Loucy (cell line): Measurements from ENCODE around the gene REEP6.

Source experiments
- H2AFZ ChIP-seq: fragments of 200-600 bp; sonication (generic); 2 replicates; pipeline ENCODE4 v1.6.0; 2016; ENCODE audit warnings: antibody characterized with exemption, mild to moderate bottlenecking, low read length, moderate library complexity
- H3F3A ChIP-seq: fragments of 200-600 bp; 2 replicates; pipeline ENCODE4 v1.6.0; 2016; ENCODE audit warnings: antibody characterized with exemption, low read depth, mild to moderate bottlenecking
- H3K27me3 ChIP-seq: fragments of 200-600 bp; sonication (generic); 2 replicates; pipeline ENCODE4 v1.6.1; 2014; ENCODE audit warnings: low read length, mild to moderate bottlenecking; ENCODE audit not compliant: insufficient read depth, poor library complexity, severe bottlenecking
- H3K36me3 ChIP-seq: fragments of 200-600 bp; sonication (generic); 2 replicates; pipeline ENCODE4 v1.6.1; 2016; ENCODE audit warnings: low read length; ENCODE audit not compliant: insufficient read depth
- H3K4me1 ChIP-seq: fragments of 200-600 bp; sonication (generic); 2 replicates; pipeline ENCODE4 v1.5.1; 2014; ENCODE audit warnings: low read length, mild to moderate bottlenecking; ENCODE audit not compliant: insufficient read depth, poor library complexity, severe bottlenecking
- H3K4me2 ChIP-seq: fragments of 200-600 bp; sonication (generic); 2 replicates; pipeline ENCODE4 v1.6.0; 2014; ENCODE audit warnings: antibody characterized with exemption, low read length, low read depth, mild to moderate bottlenecking; ENCODE audit not compliant: poor library complexity, severe bottlenecking
- H3K4me3 ChIP-seq: fragments of 200-600 bp; sonication (generic); 2 replicates; pipeline ENCODE4 v1.5.1; 2014; ENCODE audit warnings: low read length, mild to moderate bottlenecking, mixed read lengths; ENCODE audit not compliant: poor library complexity, severe bottlenecking
- H3K79me2 ChIP-seq: fragments of 200-600 bp; sonication (generic); 2 replicates; pipeline ENCODE4 v1.6.1; 2014; ENCODE audit warnings: low read length; ENCODE audit not compliant: insufficient read depth
- H3K9ac ChIP-seq: fragments of 200-600 bp; sonication (generic); 2 replicates; pipeline ENCODE4 v1.6.0; 2014; ENCODE audit warnings: mild to moderate bottlenecking, low read depth, low read length, moderate library complexity; ENCODE audit not compliant: poor library complexity, severe bottlenecking
- H3K9me2 ChIP-seq: fragments of 200-600 bp; sonication (generic); replicated peaks from 2 replicates; pipeline ENCODE4 v1.6.1; 2016; ENCODE audit warnings: low read depth, low read length, mixed read lengths
- H3K9me3 ChIP-seq: fragments of 200-600 bp; sonication (generic); 2 replicates; pipeline ENCODE4 v1.6.1; 2014; ENCODE audit warnings: mild to moderate bottlenecking, antibody characterized with exemption, low read length, low read depth; ENCODE audit not compliant: insufficient read depth
- H4K20me1 ChIP-seq: fragments of 200-600 bp; sonication (generic); 2 replicates; pipeline ENCODE4 v1.6.0; 2014; ENCODE audit warnings: antibody characterized with exemption, low read length, mild to moderate bottlenecking; ENCODE audit not compliant: insufficient read depth, poor library complexity, severe bottlenecking
- CTCF ChIP-seq: fragments of 200-600 bp; sonication (generic); conservative IDR thresholded peaks from 2 replicates; pipeline ENCODE4 v1.5.1; 2014; ENCODE audit warnings: mild to moderate bottlenecking, antibody characterized with exemption, low read length
- EZH2phosphoT487 ChIP-seq: fragments of 200-600 bp; IDR thresholded peaks from 2 replicates; pipeline ENCODE4 v1.6.1; 2018; ENCODE audit warnings: antibody characterized with exemption, mild to moderate bottlenecking, moderate library complexity, borderline replicate concordance

REEP6 gene

DNA sequence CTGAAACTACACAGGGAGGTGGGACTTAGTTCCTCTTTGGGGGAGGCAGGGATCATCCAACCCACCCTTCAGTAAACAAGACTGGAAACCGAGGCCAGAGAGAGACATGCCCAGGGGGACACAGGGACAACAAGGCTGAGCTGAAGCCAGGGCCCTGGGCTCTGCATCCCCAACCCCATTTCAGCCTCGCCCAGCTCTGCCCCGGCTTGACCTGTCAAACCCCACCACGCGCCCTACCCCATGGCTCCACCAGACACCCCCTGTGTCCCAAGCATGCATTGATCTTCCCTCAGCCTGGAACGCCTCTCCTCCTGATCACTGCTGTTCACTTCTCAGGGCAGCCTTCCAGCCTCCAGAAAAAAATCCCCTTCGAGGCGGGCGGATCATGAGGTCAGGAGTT, 43.0 kb upstream of the REEP6 start:
- Histone ChIP-seq H3K79me2 (no peaks in the 10 kb centered on the region), H2AFZ (no peak overlapping the region), H3F3A (peaks cover 2% of the 10 kb centered on the region; the same call in 1 of the 2 replicates), H4K20me1 (peaks cover 7% of the 10 kb centered on the region), H3K27me3 (no peaks in the 10 kb centered on the region), H3K36me3 (no peaks in the 10 kb centered on the region), H3K9ac (no peak overlapping the region), H3K4me3 (no peak overlapping the region), H3K9me2 (no peaks in the 10 kb centered on the region), H3K9me3 (no peaks in the 10 kb centered on the region), H3K4me2 (no peak overlapping the region), H3K4me1 (peaks cover 11% of the 10 kb centered on the region)
- TF ChIP-seq CTCF, result no peak
- TF ChIP-seq EZH2phosphoT487, result no peak

GRCh38 chr19:1449467-1450442, 41.2 kb upstream of the REEP6 start, which contains the start of gene APC2:
Gene APC2 (plus strand): TSS chr19:1450121. CDS start chr19:1453002, 2,881 bp downstream.
- TF ChIP-seq CTCF, result no peak
- TF ChIP-seq EZH2phosphoT487, result no peak
- Histone ChIP-seq H4K20me1 (peaks cover 3% of the 10 kb centered on the region), H3K4me1 (peaks cover 3% of the 10 kb centered on the region), H3K9ac (no peak within 1 kb of the TSS), H3K27me3 (no peaks in the 10 kb centered on the region), H3K4me3 (no peak within 1 kb of the TSS), H3K9me2 (no peaks in the 10 kb centered on the region), H2AFZ (no peak within 1 kb of the TSS), H3K79me2 (no peaks in the 10 kb centered on the region), H3F3A (no peaks in the 10 kb centered on the region), H3K9me3 (no peaks in the 10 kb centered on the region), H3K36me3 (no peaks in the 10 kb centered on the region), H3K4me2 (no peak within 1 kb of the TSS)

- Histone ChIP-seq H3K79me2 (no peaks in the 10 kb centered on the region), H3K4me3 (no peak overlapping the region), H3K36me3 (no peaks in the 10 kb centered on the region), H4K20me1 (peaks cover 3% of the 10 kb centered on the region), H3F3A (no peaks in the 10 kb centered on the region), H3K4me1 (peaks cover 8% of the 10 kb centered on the region), H3K9ac (no peak overlapping the region), H3K27me3 (no peaks in the 10 kb centered on the region), H3K9me2 (no peaks in the 10 kb centered on the region), H3K4me2 (no peak overlapping the region), H3K9me3 (no peaks in the 10 kb centered on the region), H2AFZ (no peak overlapping the region)
- no peak for TF ChIP-seq EZH2phosphoT487
- TF ChIP-seq CTCF, result no peak
These were observed 39.9 kb upstream of the REEP6 start for GRCh38 chr19:1450735-1451731.
